Mesothelial cell of epicardium (in vitro differentiated cells): ENCODE data around the gene RPS6KA3. TPM values are rescaled to one million over a fixed set of nuclear protein-coding genes. Genes with fewer than 3 reads are reported as not detected.

Experiments
- DNase-seq, 2 experiments: peaks; one replicate each; pipeline ENCODE4 v3.0.0; 2021; ENCODE audit warnings: low spot score in 2 of 2; ENCODE audit not compliant: unreplicated experiment in 2 of 2
- H3K27ac Mint-ChIP-seq: 2 replicates; pipeline ENCODE4 v1.8.0; 2021; ENCODE audit warnings: mixed read lengths
- H3K27me3 Mint-ChIP-seq: 2 replicates; pipeline ENCODE4 v1.8.0; 2021; ENCODE audit warnings: low read depth, mixed read lengths
- H3K36me3 Mint-ChIP-seq: 2 replicates; pipeline ENCODE4 v1.8.0; 2021; ENCODE audit warnings: mixed read lengths
- H3K4me1 Mint-ChIP-seq: 2 replicates; pipeline ENCODE4 v1.8.0; 2021; ENCODE audit warnings: mixed read lengths
- H3K4me3 Mint-ChIP-seq: 2 replicates; pipeline ENCODE4 v1.8.0; 2021; ENCODE audit warnings: mild to moderate bottlenecking, moderate library complexity, mixed read lengths
- H3K9me3 Mint-ChIP-seq: 2 replicates; pipeline ENCODE4 v1.8.0; 2021; ENCODE audit warnings: mixed read lengths
- CTCF ChIP-seq: fragments of 200-600 bp; sonication (generic); IDR thresholded peaks from one replicate; pipeline ENCODE4 v1.5.0; 2021; ENCODE audit warnings: antibody characterized with exemption; ENCODE audit not compliant: unreplicated experiment
- total RNA-seq: library from RNA; stranded (reverse); gene quantifications from 3 replicates; pipeline ENCODE4 v1.2.1, GENCODE V29; 2021

The RPS6KA3 gene
- total RNA-seq, 1 donor from 2014 or later = 42.3 TPM

GRCh38 chrX:20228245-20228644, 38.5 kb downstream of the RPS6KA3 start:
- no peak for TF ChIP-seq CTCF
- no peak for DNase-seq
- H3K27ac Mint-ChIP-seq = no peak overlapping the region
- peaks cover 36% of the 10 kb centered on the region for H3K9me3 Mint-ChIP-seq
- no peaks in the 10 kb centered on the region for H3K27me3 Mint-ChIP-seq
- no peak overlapping the region for H3K4me3 Mint-ChIP-seq
- H3K4me1 Mint-ChIP-seq = no peaks in the 10 kb centered on the region
- H3K36me3 Mint-ChIP-seq = peaks cover 29% of the 10 kb centered on the region

GRCh38 chrX:20227116-20227515, 39.6 kb downstream of the RPS6KA3 start:
- Mint-ChIP-seq H3K9me3 (peaks cover 36% of the 10 kb centered on the region), H3K36me3 (peaks cover 22% of the 10 kb centered on the region), H3K4me3 (no peak overlapping the region), H3K4me1 (no peaks in the 10 kb centered on the region), H3K27me3 (no peaks in the 10 kb centered on the region), H3K27ac (no peak overlapping the region)
- no peak for TF ChIP-seq CTCF
- DNase-seq = no peak

GRCh38 chrX:20225488-20225833, 41.2 kb downstream of the RPS6KA3 start:
- no peak for DNase-seq
- Mint-ChIP-seq H3K27ac (no peak overlapping the region), H3K9me3 (peaks cover 33% of the 10 kb centered on the region), H3K36me3 (peaks cover 14% of the 10 kb centered on the region), H3K4me1 (no peaks in the 10 kb centered on the region), H3K27me3 (no peaks in the 10 kb centered on the region), H3K4me3 (no peak overlapping the region)
- TF ChIP-seq CTCF = no peak

GRCh38 chrX:20224814-20225487, 41.8 kb downstream of the RPS6KA3 start:
- Mint-ChIP-seq H3K4me1 (no peaks in the 10 kb centered on the region), H3K4me3 (no peak overlapping the region), H3K27me3 (no peaks in the 10 kb centered on the region), H3K9me3 (peaks cover 33% of the 10 kb centered on the region), H3K36me3 (peaks cover 10% of the 10 kb centered on the region), H3K27ac (no peak overlapping the region)
- DNase-seq = no peak
- no peak for TF ChIP-seq CTCF

- TF ChIP-seq CTCF = no peak
- no peak overlapping the region for H3K27ac Mint-ChIP-seq
- no peak for DNase-seq
- peaks cover 4% of the 10 kb centered on the region for H3K4me1 Mint-ChIP-seq
- no peaks in the 10 kb centered on the region for H3K36me3 Mint-ChIP-seq
- peaks cover 17% of the 10 kb centered on the region for H3K9me3 Mint-ChIP-seq
- no peak overlapping the region for H3K4me3 Mint-ChIP-seq
- no peaks in the 10 kb centered on the region for H3K27me3 Mint-ChIP-seq
Measured at GRCh38 chrX:20221902-20222301, 44.8 kb downstream of the RPS6KA3 start.
